Breast epithelium (tissue), 3 donors: ENCODE results near the gene TFB2M.

Experiments
- CTCF ChIP-seq, 3 donors: fragments of 450-650 bp; IDR thresholded peaks; one replicate each; pipeline ENCODE4 v1.5.1; 2016 to 2017; ENCODE audit warnings: antibody characterized with exemption in 3 of 3, mild to moderate bottlenecking in 3 of 3, moderate library complexity in 3 of 3
- POLR2A ChIP-seq: fragments of 450-650 bp; IDR thresholded peaks from one replicate; pipeline ENCODE4 v1.6.1; 2016; ENCODE audit warnings: antibody characterized with exemption, mild to moderate bottlenecking, moderate library complexity
- POLR2AphosphoS5 ChIP-seq, 3 donors: sonication (generic); formaldehyde crosslinking; IDR thresholded peaks; one replicate each; pipeline ENCODE4 v1.6.1; 2017; ENCODE audit warnings: antibody characterized with exemption in 3 of 3

DNA sequence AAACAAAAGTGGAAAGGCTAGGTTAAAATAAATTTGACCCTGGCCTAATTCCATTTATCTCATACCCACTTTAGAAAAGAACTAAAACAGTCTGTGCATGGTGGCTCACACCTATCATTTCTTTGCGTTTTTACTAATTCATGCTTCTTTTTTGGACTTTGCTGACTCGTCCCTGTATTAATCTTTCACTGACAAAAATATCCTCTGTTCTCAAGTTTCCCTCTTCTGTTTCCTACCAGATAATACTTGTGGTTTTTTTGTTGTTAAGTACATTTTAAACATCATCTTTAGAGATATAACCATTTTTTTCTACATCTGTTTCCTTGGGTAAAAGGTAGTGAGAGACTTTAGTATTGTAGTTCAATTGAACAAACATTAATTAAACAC lies 11.7 kb upstream of the TFB2M start:
- TF ChIP-seq POLR2AphosphoS5 (IDR thresholded peaks at IDR 0.05) (no peak), CTCF (IDR thresholded peaks at IDR 0.05) (no peak), POLR2A (no peak)
